PC-3 (cell line): ENCODE data around the gene RNF17. TPM values are rescaled to one million over a fixed set of nuclear protein-coding genes. Genes with fewer than 3 reads are reported as not detected.

Experiments
- ATAC-seq: fragments of 200-7000 bp; cut with Tn5 transposase; 2 replicates; pipeline ENCODE4 v1.9.1; 2020; ENCODE audit warnings: mild to moderate bottlenecking, moderate library complexity
- Bru-seq: library from RNA; stranded (reverse); fragments of 400-500 nt; gene quantifications from one replicate; lab custom pipeline; 2021; lab: Mats Ljungman, UMichigan
- BruChase-seq, 2 experiments: library from RNA; stranded (reverse); fragments of 400-500 nt; gene quantifications; one replicate each; lab custom pipeline; 2021; lab: Mats Ljungman, UMichigan
- BruUV-seq: library from RNA; stranded (reverse); fragments of 400-500 nt; replicated peaks from 2 replicates; lab custom pipeline; 2021; lab: Mats Ljungman, UMichigan
- CTCF ChIA-PET: fragments of 300-600 bp; sonication (Branson Sonifier 250); formaldehyde crosslinking; loops from one replicate; lab custom pipeline; 2022; ENCODE audit warnings: antibody characterized with exemption; lab: Charles Lee
- POLR2A ChIA-PET: fragments of 300-600 bp; sonication (Branson Sonifier 250); formaldehyde crosslinking; loops from one replicate; lab custom pipeline; 2022; ENCODE audit warnings: antibody characterized with exemption; ENCODE audit not compliant: unreplicated experiment; lab: Charles Lee
- DNase-seq: peaks from one replicate; pipeline ENCODE4 v3.0.0-alpha.2; 2015
- H2AFZ ChIP-seq: fragments of 300-600 bp; sonication (generic); 2 replicates; pipeline ENCODE4 v1.6.0; 2016; ENCODE audit warnings: antibody characterized with exemption, low read length
- H3F3A ChIP-seq: fragments of 300-600 bp; sonication (generic); one replicate; pipeline ENCODE4 v1.6.0; 2017; ENCODE audit warnings: antibody characterized with exemption, low read length, control low read depth, mild to moderate bottlenecking; ENCODE audit not compliant: unreplicated experiment
- H3K27ac ChIP-seq: fragments of 300-600 bp; sonication (generic); 2 replicates; pipeline ENCODE4 v1.5.1; 2016; ENCODE audit warnings: mild to moderate bottlenecking, low read length
- H3K27me3 ChIP-seq: fragments of 300-600 bp; sonication (generic); 2 replicates; pipeline ENCODE4 v1.6.1; 2016; ENCODE audit warnings: low read length, mixed read lengths
- H3K36me3 ChIP-seq: fragments of 300-600 bp; sonication (generic); 2 replicates; pipeline ENCODE4 v1.6.1; 2016; ENCODE audit warnings: low read depth, mixed run types, low read length, mixed read lengths
- H3K4me1 ChIP-seq: fragments of 300-600 bp; sonication (generic); 2 replicates; pipeline ENCODE4 v1.5.1; 2016; ENCODE audit warnings: low read length; ENCODE audit not compliant: insufficient read depth
- H3K4me2 ChIP-seq: fragments of 300-600 bp; sonication (generic); 2 replicates; pipeline ENCODE4 v1.6.0; 2016; ENCODE audit warnings: low read length
- H3K4me3 ChIP-seq: fragments of 300-600 bp; sonication (generic); 2 replicates; pipeline ENCODE4 v1.5.1; 2016; ENCODE audit warnings: mild to moderate bottlenecking, low read length, mixed read lengths
- H3K79me2 ChIP-seq: fragments of 300-600 bp; sonication (generic); 2 replicates; pipeline ENCODE4 v1.6.1; 2017; ENCODE audit warnings: low read length, mixed read lengths
- H3K9ac ChIP-seq: fragments of 300-600 bp; sonication (generic); 2 replicates; pipeline ENCODE4 v1.6.0; 2016; ENCODE audit warnings: mild to moderate bottlenecking, low read length
- H3K9me2 ChIP-seq: fragments of 300-600 bp; sonication (generic); replicated peaks from 2 replicates; pipeline ENCODE4 v1.6.1; 2016; ENCODE audit warnings: mixed run types, low read length, mixed read lengths
- H3K9me3 ChIP-seq: fragments of 300-600 bp; sonication (generic); 2 replicates; pipeline ENCODE4 v1.6.1; 2016; ENCODE audit warnings: low read length, mixed read lengths
- H4K20me1 ChIP-seq: fragments of 300-600 bp; sonication (generic); 2 replicates; pipeline ENCODE4 v1.6.1; 2016; ENCODE audit warnings: low read length, mixed read lengths
- CTCF ChIP-seq: fragments of 300-600 bp; sonication (generic); conservative IDR thresholded peaks from 2 replicates; pipeline ENCODE4 v1.5.1; 2017; ENCODE audit warnings: antibody characterized with exemption, low read depth, mild to moderate bottlenecking, low read length
- EZH2 ChIP-seq: fragments of 300-600 bp; sonication (generic); IDR thresholded peaks from one replicate; pipeline ENCODE4 v1.6.1; 2017; ENCODE audit warnings: antibody characterized with exemption, mild to moderate bottlenecking, low read length; ENCODE audit not compliant: unreplicated experiment
- EZH2phosphoT487 ChIP-seq: fragments of 300-600 bp; sonication (generic); IDR thresholded peaks from 2 replicates; pipeline ENCODE4 v1.6.1; 2018; ENCODE audit warnings: mild to moderate bottlenecking, antibody characterized with exemption, low read length, borderline replicate concordance
- intact Hi-C: fragments of 100-400 bp; cut with micrococcal nuclease; formaldehyde crosslinking; loops from 2 replicates; pipeline ENCODE4 v1.9.0; 2023
- long read RNA-seq: library from polyadenylated mRNA; unstranded; transcript quantifications from one replicate; pipeline ENCODE4 v2.0.0, GENCODE V29; 2021; ENCODE audit not compliant: unreplicated experiment
- total RNA-seq: library from RNA; depleted of rRNA; stranded (reverse); fragments of >200 nt; gene quantifications from 2 replicates; pipeline ENCODE4 v1.2.3, GENCODE V29; 2014; rRNA removed

The RNF17 gene
- total RNA-seq (not detected in 2 replicates), Bru-seq, nascent RNA (percentile 1 among the genes with signal in this experiment), BruChase-seq, experiment 1, labeled RNA remaining after a 6-hour chase (percentile 1 among the genes with signal in this experiment), BruChase-seq, experiment 2, labeled RNA remaining after a 2-hour chase (not detected)
- long read RNA-seq = 0 reads

GRCh38 chr13:24763596-24764275 is at the start of gene RNF17:
RNF17 (plus strand) TSS chr13:24764169; CDS start chr13:24764204, 35 bp downstream.
- H3K4me3 ChIP-seq = no peak within 1 kb of the TSS
- no peaks in the 10 kb centered on the region for H3K4me1 ChIP-seq
- ChIA-PET POLR2A (no interaction called here), CTCF (no interaction called here)
- H3K79me2 ChIP-seq = no peaks in the 10 kb centered on the region
- no peaks in the 10 kb centered on the region for H3F3A ChIP-seq
- H4K20me1 ChIP-seq = no peaks in the 10 kb centered on the region
- TF ChIP-seq CTCF (no peak), EZH2 (no peak), EZH2phosphoT487 (no peak)
- no TSS peak for BruUV-seq
- H3K9ac ChIP-seq = no peak within 1 kb of the TSS
- H3K27me3 ChIP-seq = peaks cover 51% of the 10 kb centered on the region
- H2AFZ ChIP-seq = no peak within 1 kb of the TSS
- no peak within 1 kb of the TSS for H3K27ac ChIP-seq
- H3K4me2 ChIP-seq = no peak within 1 kb of the TSS
- H3K9me3 ChIP-seq = no peaks in the 10 kb centered on the region
- intact Hi-C loops = no loop called here
- H3K9me2 ChIP-seq = no peaks in the 10 kb centered on the region
- ATAC-seq = no peak
- no peaks in the 10 kb centered on the region for H3K36me3 ChIP-seq
- DNase-seq = no peak

GRCh38 chr13:24716011-24716410 is 48.0 kb upstream of the RNF17 start:
- intact Hi-C loops = no loop called here
- Histone ChIP-seq H3K79me2 (no peaks in the 10 kb centered on the region), H3K9me2 (no peaks in the 10 kb centered on the region), H3K4me2 (no peak overlapping the region), H2AFZ (no peak overlapping the region), H3K36me3 (no peaks in the 10 kb centered on the region), H3K27me3 (peaks cover 54% of the 10 kb centered on the region), H3K4me3 (no peak overlapping the region), H3K4me1 (no peaks in the 10 kb centered on the region), H4K20me1 (no peaks in the 10 kb centered on the region), H3K27ac (no peak overlapping the region), H3K9ac (no peak overlapping the region), H3F3A (no peaks in the 10 kb centered on the region), H3K9me3 (no peaks in the 10 kb centered on the region)
- no peak for ATAC-seq
- ChIA-PET POLR2A (no interaction called here), CTCF (no interaction called here)
- no peak for TF ChIP-seq CTCF
- TF ChIP-seq EZH2phosphoT487 = no peak
- TF ChIP-seq EZH2 = no peak
- BruUV-seq = no TSS peak
- DNase-seq = no peak

- no peak overlapping the region for H3K4me3 ChIP-seq
- no peak for ATAC-seq
- no peaks in the 10 kb centered on the region for H4K20me1 ChIP-seq
- no peaks in the 10 kb centered on the region for H3K79me2 ChIP-seq
- H2AFZ ChIP-seq = no peak overlapping the region
- H3K9me3 ChIP-seq = no peaks in the 10 kb centered on the region
- intact Hi-C loops = no loop called here
- H3K9ac ChIP-seq = no peak overlapping the region
- ChIA-PET POLR2A (no interaction called here), CTCF (no interaction called here)
- no peaks in the 10 kb centered on the region for H3K9me2 ChIP-seq
- no peaks in the 10 kb centered on the region for H3F3A ChIP-seq
- H3K4me2 ChIP-seq = no peak overlapping the region
- TF ChIP-seq EZH2 (no peak), EZH2phosphoT487 (no peak), CTCF (no peak)
- H3K36me3 ChIP-seq = no peaks in the 10 kb centered on the region
- no peak overlapping the region for H3K27ac ChIP-seq
- DNase-seq = no peak
- no TSS peak for BruUV-seq
- peaks cover 50% of the 10 kb centered on the region for H3K27me3 ChIP-seq
- no peaks in the 10 kb centered on the region for H3K4me1 ChIP-seq
Observed at GRCh38 chr13:24716446-24716845, 47.5 kb upstream of the RNF17 start.
